NOMO-1 treated with DMSO at 0.1 percent for 48 hours (cell line): ENCODE measurements around the gene WAC.
"Not testable (repeated sequence)": the region's sequence is repeated elsewhere in the genome, so short reads cannot be mapped to it uniquely, and the experiment has no call there.

Experiments used
- DNase-seq: peaks from one replicate; lab custom pipeline; 2025; ENCODE audit not compliant: unreplicated experiment; lab: John Stamatoyannopoulos, UW

The WAC gene

GRCh38 chr10:28532337-28533185 is at the start of gene WAC:
TSS of gene WAC (plus strand) at chr10:28533118. CDS start at chr10:28533580, 462 bp downstream.
- DNase-seq, result peak; percentile 94

GRCh38 chr10:28489206-28489605 is 43.7 kb upstream of the WAC start:
- DNase-seq, result no peak

GRCh38 chr10:28490256-28490865 is 42.6 kb upstream of the WAC start:
- not testable (repeated sequence) for DNase-seq

GRCh38 chr10:28492116-28492920 is 40.6 kb upstream of the WAC start:
- peak; percentile 96 for DNase-seq

- DNase-seq, result no peak
Measured at GRCh38 chr10:28494420-28494819, 38.5 kb upstream of the WAC start.

- no peak for DNase-seq
Measured at GRCh38 chr10:28495084-28495483, 37.8 kb upstream of the WAC start.

GRCh38 chr10:28496017-28496416 is 36.9 kb upstream of the WAC start:
- DNase-seq, result no peak

GRCh38 chr10:28496481-28496961 is 36.4 kb upstream of the WAC start:
- DNase-seq, result no peak

- no peak for DNase-seq
Measured at GRCh38 chr10:28497313-28498126, 35.4 kb upstream of the WAC start.

GRCh38 chr10:28500203-28500602 is 32.7 kb upstream of the WAC start:
- DNase-seq, result not testable (repeated sequence)

GRCh38 chr10:28503114-28503513 is 29.8 kb upstream of the WAC start:
- no peak for DNase-seq

GRCh38 chr10:28505359-28505959 is 27.5 kb upstream of the WAC start:
- peak; percentile 56 for DNase-seq

- no peak for DNase-seq
Measured at GRCh38 chr10:28508304-28508925, 24.5 kb upstream of the WAC start.

GRCh38 chr10:28509286-28509685 is 23.6 kb upstream of the WAC start:
- DNase-seq, result no peak

- no peak for DNase-seq
Measured at GRCh38 chr10:28514648-28515047, 18.3 kb upstream of the WAC start.

GRCh38 chr10:28520346-28520745 is 12.6 kb upstream of the WAC start:
- DNase-seq, result no peak

GRCh38 chr10:28520828-28521227 is 12.1 kb upstream of the WAC start:
- DNase-seq, result not testable (repeated sequence)

GRCh38 chr10:28521961-28522360 is 11.0 kb upstream of the WAC start:
- not testable (repeated sequence) for DNase-seq

- no peak for DNase-seq
Measured at GRCh38 chr10:28523725-28524252, 9.1 kb upstream of the WAC start.
